SK-N-SH (cell line): ENCODE measurements around the gene PSG1. TPM values are rescaled to one million over a fixed set of nuclear protein-coding genes. Genes with fewer than 3 reads are reported as not detected.

Experiments
- CTCF ChIA-PET: fragments of 300-600, 350-600 bp; formaldehyde crosslinking; extraction: SDS; loops from one replicate; lab custom pipeline; 2021; lab: Yijun Ruan, JAX
- POLR2A ChIA-PET: fragments of 350-600 bp; sonication (Branson Sonifier 250); formaldehyde crosslinking; extraction: SDS; loops from one replicate; lab custom pipeline; 2020; ENCODE audit warnings: antibody characterized with exemption, inconsistent platforms; lab: Yijun Ruan, JAX
- DNase-seq: peaks from one replicate; pipeline ENCODE4 v3.0.0; 2012
- H2AFZ ChIP-seq: fragments of 200-600 bp; sonication (generic); 2 replicates; pipeline ENCODE4 v1.8.1; 2016; ENCODE audit warnings: antibody characterized with exemption, mild to moderate bottlenecking, low read depth
- H3F3A ChIP-seq: fragments of 200-600 bp; sonication (generic); replicated peaks from 2 replicates; pipeline ENCODE3; 2016; ENCODE audit warnings: antibody characterized with exemption, mild to moderate bottlenecking; ENCODE audit not compliant: insufficient read depth
- H3K27ac ChIP-seq, 2 experiments: fragments of 200-500 bp in 1 of 2; fragments of 200-600 bp in 1 of 2; sonication (Bioruptor generic) in 1 of 2; sonication (generic), shearing (Covaris generic) in 1 of 2; 2 replicates each; pipeline versions ENCODE4 v1.5.1 to v1.6.1; 2014 to 2016; ENCODE audit warnings: low read depth in 2 of 2, inconsistent platforms in 1 of 2, low read length in 1 of 2, mild to moderate bottlenecking in 1 of 2, mixed read lengths in 1 of 2
- H3K27me3 ChIP-seq: fragments of 200-600 bp; sonication (generic), shearing (Covaris generic); 2 replicates; pipeline ENCODE4 v1.6.1; 2016; ENCODE audit warnings: mixed run types; ENCODE audit not compliant: insufficient read depth
- H3K36me3 ChIP-seq, 2 experiments: fragments of 200-500 bp in 1 of 2; fragments of 200-600 bp in 1 of 2; sonication (Bioruptor generic) in 1 of 2; sonication (generic) in 1 of 2; replicated peaks in 1 of 2; 2 replicates each; pipeline versions ENCODE3 to v1.5.1; 2014 to 2016; ENCODE audit warnings: low read length in 1 of 2, mild to moderate bottlenecking in 1 of 2; ENCODE audit not compliant: insufficient read depth in 2 of 2, control insufficient read depth in 1 of 2
- H3K4me1 ChIP-seq, 2 experiments: fragments of 200-500 bp in 1 of 2; fragments of 200-600 bp in 1 of 2; sonication (Bioruptor generic) in 1 of 2; sonication (generic), shearing (Covaris generic) in 1 of 2; 2 replicates each; pipeline versions ENCODE4 v1.5.1 to v1.6.1; 2014 to 2016; ENCODE audit warnings: low read depth in 1 of 2, low read length in 1 of 2, mixed run types in 1 of 2; ENCODE audit not compliant: insufficient read depth in 2 of 2, control insufficient read depth in 1 of 2
- H3K4me2 ChIP-seq: fragments of 200-600 bp; sonication (generic), shearing (Covaris generic); 2 replicates; pipeline ENCODE4 v1.6.1; 2017; ENCODE audit warnings: mixed run types
- H3K4me3 ChIP-seq, 2 experiments: fragments of 200-500 bp in 1 of 2; fragments of 200-600 bp in 1 of 2; sonication (Bioruptor generic) in 1 of 2; sonication (generic), shearing (Covaris generic) in 1 of 2; 2 replicates each; pipeline versions ENCODE4 v1.5.1 to v1.8.1; 2014 to 2016; ENCODE audit warnings: low read depth in 2 of 2, inconsistent platforms in 1 of 2, low read length in 1 of 2, mild to moderate bottlenecking in 1 of 2, mixed read lengths in 1 of 2, moderate library complexity in 1 of 2
- H3K79me2 ChIP-seq: fragments of 200-600 bp; sonication (generic); 2 replicates; pipeline ENCODE4 v1.8.1; 2017; ENCODE audit warnings: mild to moderate bottlenecking; ENCODE audit not compliant: insufficient read depth
- H3K9ac ChIP-seq: fragments of 200-600 bp; sonication (generic); 2 replicates; pipeline ENCODE4 v1.6.1; 2017; ENCODE audit warnings: mixed run types
- H3K9me2 ChIP-seq: fragments of 200-600 bp; sonication (generic); 2 replicates; pipeline ENCODE4 v1.6.1; 2017; ENCODE audit warnings: mixed run types
- H3K9me3 ChIP-seq: fragments of 200-600 bp; sonication (generic); 2 replicates; pipeline ENCODE4 v1.6.1; 2017; ENCODE audit warnings: mixed run types, mild to moderate bottlenecking, moderate library complexity
- H4K20me1 ChIP-seq: fragments of 200-600 bp; sonication (generic); 2 replicates; pipeline ENCODE4 v1.6.1; 2017; ENCODE audit warnings: mild to moderate bottlenecking, mixed run types; ENCODE audit not compliant: insufficient read depth
- CTCF ChIP-seq: fragments of 200-600 bp; sonication (generic); IDR thresholded peaks from 2 replicates; pipeline ENCODE4 v1.6.1; 2017; ENCODE audit warnings: antibody characterized with exemption, mild to moderate bottlenecking, moderate library complexity
- EP300 ChIP-seq, 2 experiments: IDR thresholded peaks; 2 replicates each; pipeline versions ENCODE4 v1.4.0 to v1.6.1; 2012; ENCODE audit warnings: borderline replicate concordance in 1 of 2, low read depth in 1 of 2, low read length in 1 of 2
- IRF3 ChIP-seq: fragments of 150-350 bp; IDR thresholded peaks from 2 replicates; pipeline ENCODE4 v1.6.1; 2016; ENCODE audit warnings: mild to moderate bottlenecking, low read depth, low read length
- MXI1 ChIP-seq: IDR thresholded peaks from 2 replicates; pipeline ENCODE4 v1.6.1; 2012; ENCODE audit warnings: mild to moderate bottlenecking, low read depth, low read length, improper control_type of control experiment
- PBX3 ChIP-seq: IDR thresholded peaks from 2 replicates; pipeline ENCODE4; 2012
- RAD21 ChIP-seq: IDR thresholded peaks from 2 replicates; pipeline ENCODE4 v1.6.1; 2012; ENCODE audit warnings: mild to moderate bottlenecking, low read length
- REST ChIP-seq: IDR thresholded peaks from 2 replicates; pipeline ENCODE4 v1.6.1; 2012; ENCODE audit warnings: mild to moderate bottlenecking, low read depth, low read length, moderate library complexity
- RXRA ChIP-seq: IDR thresholded peaks from 2 replicates; pipeline ENCODE4 v1.4.0; 2012; ENCODE audit warnings: low read depth, mild to moderate bottlenecking, borderline replicate concordance
- TCF12 ChIP-seq: IDR thresholded peaks from 2 replicates; pipeline ENCODE4 v1.4.0; 2012
- USF1 ChIP-seq: IDR thresholded peaks from 2 replicates; pipeline ENCODE4 v1.4.0; 2012; ENCODE audit warnings: low read depth, borderline replicate concordance
- USF2 ChIP-seq: fragments of 150-350 bp; IDR thresholded peaks from 2 replicates; pipeline ENCODE4 v1.6.1; 2017; ENCODE audit warnings: antibody characterized with exemption, low read length, low read depth, borderline replicate concordance
- YY1 ChIP-seq: IDR thresholded peaks from 2 replicates; pipeline ENCODE4 v1.4.0; 2012; ENCODE audit warnings: low read depth, mild to moderate bottlenecking
- WGBS: methylation state at CpG from one replicate; pipeline ENCODE4 v1.1.6; 2017; ENCODE audit warnings: low lambda C conversion rate; 5-methylcytosine and 5-hydroxymethylcytosine counted together
- polyA plus RNA-seq, 3 experiments: library from polyadenylated mRNA; depleted of rRNA; stranded (reverse); fragments of >200 nt; gene quantifications; 2 replicates each; pipeline ENCODE4 v1.2.3, GENCODE V29; 2012

PSG1 gene
- polyA plus RNA-seq, 1 of the 3 experiments (the other 2 are of a cell fraction), result 0.18 TPM

GRCh38 chr19:42928896-42929295 is 49.4 kb upstream of the PSG1 start:
- H3K27ac ChIP-seq, result no peak overlapping the region
- H3F3A ChIP-seq, result peaks cover 22% of the 10 kb centered on the region
- peaks cover 0 to 15% of the 10 kb centered on the region in 2 experiments; a peak in 2 of 4 replicates for H3K4me1 ChIP-seq
- H3K9me2 ChIP-seq, result no peaks in the 10 kb centered on the region
- no peak for TF ChIP-seq USF2
- no peak for TF ChIP-seq USF1
- TF ChIP-seq RXRA, result no peak
- no peak for TF ChIP-seq CTCF
- TF ChIP-seq YY1, result no peak
- TF ChIP-seq PBX3, result no peak
- no peak overlapping the region for H3K4me3 ChIP-seq
- no peak for DNase-seq
- ChIA-PET POLR2A (no interaction called here), CTCF (no interaction called here)
- no peak overlapping the region for H3K9ac ChIP-seq
- H3K4me2 ChIP-seq, result no peak overlapping the region
- no peaks in the 10 kb centered on the region for H3K9me3 ChIP-seq
- no peaks in the 10 kb centered on the region for H3K27me3 ChIP-seq
- H3K36me3 ChIP-seq, result no peaks in the 10 kb centered on the region
- no peak overlapping the region for H2AFZ ChIP-seq
- H3K79me2 ChIP-seq, result no peaks in the 10 kb centered on the region
- H4K20me1 ChIP-seq, result no peaks in the 10 kb centered on the region
- WGBS, result 89% methylated on average over 3 of the region's 3 CpGs

GRCh38 chr19:42926781-42927180 is 47.3 kb upstream of the PSG1 start:
- H3K9ac ChIP-seq, result no peak overlapping the region
- CTCF ChIA-PET, result no interaction called here
- no peaks in the 10 kb centered on the region for H3K79me2 ChIP-seq
- peaks cover 7% of the 10 kb centered on the region for H3F3A ChIP-seq
- no peak overlapping the region for H2AFZ ChIP-seq
- no peak overlapping the region for H3K4me3 ChIP-seq
- no peaks in the 10 kb centered on the region for H3K9me3 ChIP-seq
- no peaks in the 10 kb centered on the region for H3K9me2 ChIP-seq
- H3K36me3 ChIP-seq, result no peaks in the 10 kb centered on the region
- H3K27ac ChIP-seq, result no peak overlapping the region
- no peaks in the 10 kb centered on the region for H3K27me3 ChIP-seq
- no peaks in the 10 kb centered on the region for H4K20me1 ChIP-seq
- POLR2A ChIA-PET, result no interaction called here
- 0% methylated on average over 1 of the region's 2 CpGs for WGBS
- no peak overlapping the region for H3K4me2 ChIP-seq
- no peak for DNase-seq
- H3K4me1 ChIP-seq, result peaks cover 0 to 4% of the 10 kb centered on the region in 2 experiments; a peak in 1 of 4 replicates
- TF ChIP-seq TCF12, result no peak
- TF ChIP-seq MXI1, result no peak
- TF ChIP-seq IRF3, result no peak
- no peak for TF ChIP-seq YY1
- TF ChIP-seq USF1, result no peak
- no peak for TF ChIP-seq RXRA
- TF ChIP-seq CTCF, result no peak
- TF ChIP-seq EP300 (IDR thresholded peaks at IDR 0.05; ENCODE audit: borderline replicate concordance in 1 of 2, low read depth in 1 of 2, low read length in 1 of 2), result no peak
- no peak for TF ChIP-seq RAD21
- no peak for TF ChIP-seq REST
